Vagina (tissue), 2 donors: ENCODE results near the gene PLPP1. TPM values are rescaled to one million over a fixed set of nuclear protein-coding genes. Genes with fewer than 3 reads are reported as not detected.

ENCODE experiments used
- DNase-seq, 2 donors: peaks; one replicate each; pipeline ENCODE4 v3.0.0-alpha.2; 2017; ENCODE audit errors: extremely low spot score in 2 of 2
- H3K27ac ChIP-seq: fragments of 200-600 bp; sonication (generic); one replicate; pipeline ENCODE4 v1.5.1; 2019
- H3K27me3 ChIP-seq: fragments of 200-600 bp; sonication (generic); one replicate; pipeline ENCODE4 v1.5.1; 2019
- H3K36me3 ChIP-seq, 2 donors: fragments of 200-600 bp; sonication (generic); one replicate each; pipeline ENCODE4 v1.5.1; 2017 to 2019
- H3K4me1 ChIP-seq: fragments of 200-600 bp; sonication (generic); one replicate; pipeline ENCODE4 v1.5.1; 2019
- H3K4me3 ChIP-seq, 2 donors: fragments of 200-600 bp; sonication (generic); 1 replicate in 1 of 2; 2 replicates in 1 of 2; pipeline ENCODE4 v1.5.1; 2016 to 2019
- H3K9me3 ChIP-seq: fragments of 200-600 bp; sonication (generic); one replicate; pipeline ENCODE4 v1.5.1; 2019
- CTCF ChIP-seq, 3 experiments: fragments of 450-650 bp in 2 of 3; fragments of 200-600 bp in 1 of 3; sonication (generic) in 1 of 3; IDR thresholded peaks; one replicate each; pipeline ENCODE4 v1.5.1; 2017 to 2019; ENCODE audit warnings: antibody characterized with exemption in 3 of 3, mild to moderate bottlenecking in 2 of 3, moderate library complexity in 2 of 3
- POLR2A ChIP-seq, 2 donors: fragments of 450-650 bp; IDR thresholded peaks; one replicate each; pipeline ENCODE4 v1.6.1; 2017; ENCODE audit warnings: antibody characterized with exemption in 2 of 2, mild to moderate bottlenecking in 2 of 2, moderate library complexity in 2 of 2
- POLR2AphosphoS5 ChIP-seq, 2 donors: sonication (generic); formaldehyde crosslinking; IDR thresholded peaks; one replicate each; pipeline ENCODE4 v1.9.0; 2017; ENCODE audit warnings: antibody characterized with exemption in 2 of 2, mild to moderate bottlenecking in 2 of 2, low read depth in 1 of 2; ENCODE audit not compliant: insufficient read depth in 1 of 2
- intact Hi-C: fragments of 100-400 bp; cut with DNase I; formaldehyde crosslinking; loops from one replicate; pipeline ENCODE4 v1.15.1; 2023
- total RNA-seq: library from RNA; depleted of rRNA; stranded (reverse); fragments of >200 nt; gene quantifications from one replicate; pipeline ENCODE4 v1.2.3, GENCODE V29; 2016

Gene PLPP1
- total RNA-seq, 1 donor from 2014 or later, result 283 TPM

- Histone ChIP-seq H3K9me3 (no peaks in the 10 kb centered on the region), H3K27ac (peak overlapping the region; percentile 34), H3K4me3 (no peak overlapping the region), H3K36me3 (no peaks in the 10 kb centered on the region), H3K4me1 (peaks cover 25% of the 10 kb centered on the region), H3K27me3 (no peaks in the 10 kb centered on the region)
- intact Hi-C loops, result no loop called here
- no peak for TF ChIP-seq POLR2A (IDR thresholded peaks at IDR 0.05)
- TF ChIP-seq POLR2AphosphoS5 (IDR thresholded peaks at IDR 0.05; ENCODE audit: insufficient read depth in 1 of 2, low read depth in 1 of 2), result peak in 1 of 2 donors; percentile 81
- TF ChIP-seq CTCF (IDR thresholded peaks at IDR 0.05), result no peak
- peak in 1 of 2 donors; percentile 75 for DNase-seq
Measured at GRCh38 chr5:55577353-55578060, 42.7 kb upstream of the PLPP1 start.

GRCh38 chr5:55576661-55577060 lies 41.9 kb upstream of the PLPP1 start:
- TF ChIP-seq POLR2A (IDR thresholded peaks at IDR 0.05) (no peak), POLR2AphosphoS5 (IDR thresholded peaks at IDR 0.05; ENCODE audit: insufficient read depth in 1 of 2, low read depth in 1 of 2) (no peak), CTCF (IDR thresholded peaks at IDR 0.05) (no peak)
- H3K27ac ChIP-seq, result peak overlapping the region; percentile 34
- intact Hi-C loops, result no loop called here
- H3K4me3 ChIP-seq, result no peak overlapping the region
- DNase-seq, result no peak
- H3K4me1 ChIP-seq, result peaks cover 25% of the 10 kb centered on the region
- H3K36me3 ChIP-seq, result no peaks in the 10 kb centered on the region
- no peaks in the 10 kb centered on the region for H3K9me3 ChIP-seq
- no peaks in the 10 kb centered on the region for H3K27me3 ChIP-seq

- no peak for TF ChIP-seq POLR2A (IDR thresholded peaks at IDR 0.05)
- TF ChIP-seq POLR2AphosphoS5 (IDR thresholded peaks at IDR 0.05; ENCODE audit: insufficient read depth in 1 of 2, low read depth in 1 of 2), result peak in 1 of 2 donors; percentile 4
- TF ChIP-seq CTCF (IDR thresholded peaks at IDR 0.05), result no peak
- no peaks in the 10 kb centered on the region for H3K36me3 ChIP-seq
- H3K27me3 ChIP-seq, result no peaks in the 10 kb centered on the region
- peaks cover 26% of the 10 kb centered on the region for H3K4me1 ChIP-seq
- peak in 1 of 2 donors; percentile 77 for DNase-seq
- H3K9me3 ChIP-seq, result no peaks in the 10 kb centered on the region
- intact Hi-C loops, result no loop called here
- H3K4me3 ChIP-seq, result no peak overlapping the region
- peak overlapping the region; percentile 34 for H3K27ac ChIP-seq
Measured at GRCh38 chr5:55575815-55576583, 41.2 kb upstream of the PLPP1 start.

GRCh38 chr5:55572600-55572999 lies 37.8 kb upstream of the PLPP1 start:
- no peaks in the 10 kb centered on the region for H3K27me3 ChIP-seq
- peaks cover 49% of the 10 kb centered on the region for H3K4me1 ChIP-seq
- no peak for DNase-seq
- no peak overlapping the region for H3K27ac ChIP-seq
- H3K4me3 ChIP-seq, result no peak overlapping the region
- TF ChIP-seq POLR2A (IDR thresholded peaks at IDR 0.05) (no peak), POLR2AphosphoS5 (IDR thresholded peaks at IDR 0.05; ENCODE audit: insufficient read depth in 1 of 2, low read depth in 1 of 2) (no peak), CTCF (IDR thresholded peaks at IDR 0.05) (no peak)
- no peaks in the 10 kb centered on the region for H3K36me3 ChIP-seq
- H3K9me3 ChIP-seq, result no peaks in the 10 kb centered on the region
- intact Hi-C loops, result no loop called here

GRCh38 chr5:55572020-55572419 lies 37.3 kb upstream of the PLPP1 start:
- no peak for DNase-seq
- Histone ChIP-seq H3K9me3 (no peaks in the 10 kb centered on the region), H3K4me3 (no peak overlapping the region), H3K36me3 (no peaks in the 10 kb centered on the region), H3K4me1 (peaks cover 43% of the 10 kb centered on the region), H3K27me3 (no peaks in the 10 kb centered on the region), H3K27ac (no peak overlapping the region)
- intact Hi-C loops, result no loop called here
- TF ChIP-seq CTCF (IDR thresholded peaks at IDR 0.05) (no peak), POLR2A (IDR thresholded peaks at IDR 0.05) (no peak), POLR2AphosphoS5 (IDR thresholded peaks at IDR 0.05; ENCODE audit: insufficient read depth in 1 of 2, low read depth in 1 of 2) (no peak)
